Tibial nerve (tissue), 4 donors: Measurements from ENCODE around the gene PRKAA2.

ENCODE experiments used
- EP300 ChIP-seq, 2 donors: sonication (generic); formaldehyde crosslinking; IDR thresholded peaks; one replicate each; pipeline ENCODE4 v1.6.1; 2017; ENCODE audit warnings: antibody characterized with exemption in 2 of 2, mild to moderate bottlenecking in 1 of 2
- TF ChIP-seq, protein P1 (sequence below), 5 experiments: fragments of 200-600 bp in 3 of 5; fragments of 450-650 bp in 2 of 5; sonication (generic) in 3 of 5; IDR thresholded peaks; one replicate each; pipeline ENCODE4 v1.5.1; 2016 to 2019; ENCODE audit warnings: antibody characterized with exemption in 5 of 5, mild to moderate bottlenecking in 3 of 5, moderate library complexity in 2 of 5

DNA sequence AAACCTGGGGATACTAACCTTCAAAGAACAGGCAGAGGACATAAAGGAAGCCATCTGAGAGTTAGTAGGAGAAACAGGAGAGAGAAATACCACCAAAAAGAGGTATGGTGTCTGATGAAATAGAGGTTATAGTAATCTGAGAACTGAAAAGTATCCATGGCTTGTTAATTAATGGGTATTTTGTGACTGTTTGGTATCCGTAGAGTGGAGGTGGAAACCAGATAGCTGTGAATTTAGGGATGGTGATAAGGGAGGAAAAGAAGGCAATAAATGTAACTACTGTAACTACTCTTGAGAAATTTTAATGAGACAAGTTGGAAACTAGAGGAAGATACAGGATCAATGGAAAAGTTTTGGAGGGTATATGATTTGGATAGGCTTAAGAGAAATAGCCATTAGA is 27.5 kb downstream of the PRKAA2 start:
- no peak for TF ChIP-seq EP300 (IDR thresholded peaks at IDR 0.05)
- TF ChIP-seq, protein P1, sequence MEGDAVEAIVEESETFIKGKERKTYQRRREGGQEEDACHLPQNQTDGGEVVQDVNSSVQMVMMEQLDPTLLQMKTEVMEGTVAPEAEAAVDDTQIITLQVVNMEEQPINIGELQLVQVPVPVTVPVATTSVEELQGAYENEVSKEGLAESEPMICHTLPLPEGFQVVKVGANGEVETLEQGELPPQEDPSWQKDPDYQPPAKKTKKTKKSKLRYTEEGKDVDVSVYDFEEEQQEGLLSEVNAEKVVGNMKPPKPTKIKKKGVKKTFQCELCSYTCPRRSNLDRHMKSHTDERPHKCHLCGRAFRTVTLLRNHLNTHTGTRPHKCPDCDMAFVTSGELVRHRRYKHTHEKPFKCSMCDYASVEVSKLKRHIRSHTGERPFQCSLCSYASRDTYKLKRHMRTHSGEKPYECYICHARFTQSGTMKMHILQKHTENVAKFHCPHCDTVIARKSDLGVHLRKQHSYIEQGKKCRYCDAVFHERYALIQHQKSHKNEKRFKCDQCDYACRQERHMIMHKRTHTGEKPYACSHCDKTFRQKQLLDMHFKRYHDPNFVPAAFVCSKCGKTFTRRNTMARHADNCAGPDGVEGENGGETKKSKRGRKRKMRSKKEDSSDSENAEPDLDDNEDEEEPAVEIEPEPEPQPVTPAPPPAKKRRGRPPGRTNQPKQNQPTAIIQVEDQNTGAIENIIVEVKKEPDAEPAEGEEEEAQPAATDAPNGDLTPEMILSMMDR (IDR thresholded peaks at IDR 0.05): no peak
